Glutamatergic neuron (in vitro differentiated cells): Measurements from ENCODE around the gene MTMR11. TPM values are rescaled to one million over a fixed set of nuclear protein-coding genes. Genes with fewer than 3 reads are reported as not detected.

Experiments
- DNase-seq: peaks from one replicate; pipeline ENCODE4 v3.0.0; 2022
- H3K27ac Mint-ChIP-seq: one replicate; pipeline ENCODE4 v1.8.0; 2020; ENCODE audit warnings: mild to moderate bottlenecking, mixed read lengths, inconsistent platforms; ENCODE audit not compliant: unreplicated experiment
- H3K27me3 Mint-ChIP-seq: one replicate; pipeline ENCODE4 v1.8.0; 2020; ENCODE audit warnings: mild to moderate bottlenecking, moderate library complexity, mixed read lengths, inconsistent platforms; ENCODE audit not compliant: unreplicated experiment
- H3K36me3 Mint-ChIP-seq: one replicate; pipeline ENCODE4 v1.8.0; 2020; ENCODE audit warnings: mild to moderate bottlenecking, mixed read lengths, inconsistent platforms; ENCODE audit not compliant: unreplicated experiment
- H3K4me1 Mint-ChIP-seq: one replicate; pipeline ENCODE4 v1.8.0; 2020; ENCODE audit warnings: mild to moderate bottlenecking, low read depth, mixed read lengths, inconsistent platforms; ENCODE audit not compliant: unreplicated experiment
- H3K4me3 Mint-ChIP-seq: one replicate; pipeline ENCODE4 v1.8.0; 2020; ENCODE audit warnings: mild to moderate bottlenecking, mixed read lengths, inconsistent platforms; ENCODE audit not compliant: unreplicated experiment
- H3K9me3 Mint-ChIP-seq: one replicate; pipeline ENCODE4 v1.8.0; 2020; ENCODE audit warnings: mild to moderate bottlenecking, moderate library complexity, mixed read lengths, inconsistent platforms; ENCODE audit not compliant: unreplicated experiment
- total RNA-seq: library from RNA; stranded (reverse); fragmentation: NEBNext Ultra II Directional; extraction: Animal tissue kit (Norgen Biotek cat#: 25700); gene quantifications from one replicate; pipeline ENCODE4 v1.2.1, GENCODE V29; 2021; ENCODE audit not compliant: unreplicated experiment
- TF ChIP-seq, protein P1 (sequence below): fragments of 200-600 bp; sonication (generic); IDR thresholded peaks from one replicate; pipeline ENCODE4 v1.5.0; 2021; ENCODE audit not compliant: partially characterized antibody, unreplicated experiment

The MTMR11 gene
- total RNA-seq, 1 donor from 2014 or later = 2.6 TPM

DNA sequence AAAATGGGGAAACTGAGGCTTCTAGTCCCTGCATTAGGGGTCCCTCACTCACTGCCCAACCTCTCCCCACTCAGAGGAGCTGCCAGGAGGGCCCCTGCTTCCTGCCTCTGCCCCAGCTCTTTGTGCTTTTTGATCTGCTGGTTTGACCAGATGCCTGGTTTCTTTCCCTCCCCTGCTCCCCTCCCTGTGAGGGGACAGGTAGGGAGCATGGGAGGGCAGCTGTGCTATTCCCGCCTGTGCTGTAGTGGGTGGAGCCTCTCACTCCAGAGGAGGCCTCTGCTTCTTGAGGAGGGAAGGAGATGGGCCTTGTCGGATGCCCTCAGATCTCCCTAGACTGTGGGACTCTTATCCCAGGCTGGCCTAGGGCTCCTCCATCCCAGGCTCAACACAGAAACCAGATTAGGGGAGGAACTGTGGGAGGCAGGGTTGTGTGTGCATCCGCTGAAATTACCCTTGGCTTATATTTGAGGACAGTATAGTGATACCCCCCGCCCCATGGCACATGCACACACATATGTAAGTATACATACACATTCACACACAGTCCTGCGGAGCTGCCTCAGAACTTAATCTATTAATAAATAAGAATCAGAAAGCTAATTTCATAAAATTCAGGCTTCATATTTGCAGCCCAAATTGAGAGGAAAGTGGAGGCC lies 32.7 kb downstream of the MTMR11 start:
- no peak for DNase-seq
- Mint-ChIP-seq H3K4me3 (no peak overlapping the region), H3K9me3 (peaks cover 6% of the 10 kb centered on the region), H3K36me3 (peaks cover 6% of the 10 kb centered on the region), H3K27ac (no peak overlapping the region), H3K4me1 (peaks cover 2% of the 10 kb centered on the region), H3K27me3 (peaks cover 6% of the 10 kb centered on the region)
- TF ChIP-seq, protein P1, sequence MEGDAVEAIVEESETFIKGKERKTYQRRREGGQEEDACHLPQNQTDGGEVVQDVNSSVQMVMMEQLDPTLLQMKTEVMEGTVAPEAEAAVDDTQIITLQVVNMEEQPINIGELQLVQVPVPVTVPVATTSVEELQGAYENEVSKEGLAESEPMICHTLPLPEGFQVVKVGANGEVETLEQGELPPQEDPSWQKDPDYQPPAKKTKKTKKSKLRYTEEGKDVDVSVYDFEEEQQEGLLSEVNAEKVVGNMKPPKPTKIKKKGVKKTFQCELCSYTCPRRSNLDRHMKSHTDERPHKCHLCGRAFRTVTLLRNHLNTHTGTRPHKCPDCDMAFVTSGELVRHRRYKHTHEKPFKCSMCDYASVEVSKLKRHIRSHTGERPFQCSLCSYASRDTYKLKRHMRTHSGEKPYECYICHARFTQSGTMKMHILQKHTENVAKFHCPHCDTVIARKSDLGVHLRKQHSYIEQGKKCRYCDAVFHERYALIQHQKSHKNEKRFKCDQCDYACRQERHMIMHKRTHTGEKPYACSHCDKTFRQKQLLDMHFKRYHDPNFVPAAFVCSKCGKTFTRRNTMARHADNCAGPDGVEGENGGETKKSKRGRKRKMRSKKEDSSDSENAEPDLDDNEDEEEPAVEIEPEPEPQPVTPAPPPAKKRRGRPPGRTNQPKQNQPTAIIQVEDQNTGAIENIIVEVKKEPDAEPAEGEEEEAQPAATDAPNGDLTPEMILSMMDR = no peak

DNA sequence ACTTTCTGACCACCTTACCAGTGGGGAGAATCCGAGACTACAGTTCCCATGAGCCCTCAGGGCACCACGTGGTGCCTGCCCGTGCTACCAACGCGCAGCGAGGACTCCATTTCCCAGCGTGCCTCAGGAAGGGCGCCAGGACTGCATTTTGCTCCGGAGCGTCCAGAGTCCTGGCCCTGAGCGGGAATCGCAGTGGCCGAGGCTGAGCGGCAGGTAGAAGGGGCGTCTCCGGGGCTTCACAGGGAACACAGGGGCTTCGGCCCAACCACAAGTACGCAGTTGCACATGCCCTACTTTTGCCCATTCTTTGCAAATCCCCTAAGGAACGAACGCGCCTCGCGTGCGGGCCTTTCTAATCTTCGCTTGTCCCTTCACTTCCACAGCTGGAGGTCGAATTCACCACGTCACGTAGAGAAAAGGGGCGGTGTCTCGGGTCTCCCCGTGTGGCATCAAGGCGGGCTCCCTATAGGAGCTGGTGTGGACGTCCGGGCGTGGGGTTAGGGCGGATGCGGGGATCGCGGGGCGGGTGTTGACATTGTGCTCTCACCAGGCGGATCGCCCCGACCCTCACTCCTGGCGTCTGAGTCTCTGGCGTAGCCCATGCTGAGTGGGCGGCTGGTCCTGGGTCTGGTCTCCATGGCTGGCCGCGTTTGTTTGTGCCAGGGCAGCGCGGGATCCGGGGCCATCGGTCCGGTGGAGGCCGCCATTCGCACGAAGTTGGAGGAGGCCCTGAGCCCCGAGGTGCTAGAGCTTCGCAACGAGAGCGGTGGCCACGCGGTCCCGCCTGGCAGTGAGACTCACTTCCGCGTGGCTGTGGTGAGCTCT lies 37.0 kb downstream of the MTMR11 start, which contains the start of gene BOLA1:
Gene BOLA1, plus strand, starts transcription at position 109 of the 825 bp plus-strand sequence. Its CDS starts 492 bp downstream, at position 601.
- Mint-ChIP-seq H3K4me3 (peak within 1 kb of the TSS; percentile 95), H3K27me3 (peaks cover 5% of the 10 kb centered on the region), H3K36me3 (peaks cover 6% of the 10 kb centered on the region), H3K9me3 (peaks cover 5% of the 10 kb centered on the region), H3K27ac (peak within 1 kb of the TSS; percentile 52), H3K4me1 (peaks cover 2% of the 10 kb centered on the region)
- TF ChIP-seq, protein P1 = no peak
- DNase-seq = peak; percentile 90

- Mint-ChIP-seq H3K27ac (no peak overlapping the region), H3K9me3 (peaks cover 5% of the 10 kb centered on the region), H3K36me3 (no peaks in the 10 kb centered on the region), H3K27me3 (peaks cover 5% of the 10 kb centered on the region), H3K4me3 (no peak overlapping the region), H3K4me1 (no peaks in the 10 kb centered on the region)
- TF ChIP-seq, protein P1 = no peak
- no peak for DNase-seq
These were observed 40.1 kb downstream of the MTMR11 start for GRCh38 chr1:149896575-149896974.

- Mint-ChIP-seq H3K4me3 (no peak overlapping the region), H3K4me1 (no peaks in the 10 kb centered on the region), H3K36me3 (no peaks in the 10 kb centered on the region), H3K9me3 (peaks cover 1% of the 10 kb centered on the region), H3K27ac (no peak overlapping the region), H3K27me3 (peaks cover 3% of the 10 kb centered on the region)
- no peak for DNase-seq
- TF ChIP-seq, protein P1 = no peak
These were observed 47.7 kb downstream of the MTMR11 start for GRCh38 chr1:149888999-149889289.
